ENCODE results near the gene PRKG2. TPM values are rescaled to one million over a fixed set of nuclear protein-coding genes. Genes with fewer than 3 reads are reported as not detected.

Gene PRKG2
- total and polyA plus RNA-seq, 12 donors: 0.16 to 0.55 (median 0.20) TPM; not detected in 6

DNA sequence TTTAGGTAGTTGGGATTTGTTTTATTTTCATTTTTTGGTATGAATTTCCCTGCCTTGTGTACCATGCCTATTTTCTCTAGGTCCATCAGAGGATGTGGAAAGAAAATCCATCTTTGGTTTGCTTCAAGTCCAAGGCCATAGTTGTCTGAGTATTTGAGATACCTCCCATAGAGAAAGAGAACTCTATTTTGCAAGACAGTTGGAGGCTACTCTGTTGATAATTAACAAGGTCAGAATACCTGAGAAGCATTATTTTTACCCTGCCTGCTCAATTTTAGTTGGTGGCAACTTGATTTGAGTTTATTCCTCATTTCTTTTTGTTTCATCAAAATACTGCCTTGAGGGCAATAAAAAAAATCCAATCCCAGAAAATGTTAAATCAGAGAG is 153.7 kb downstream of the PRKG2 start:
- Histone ChIP-seq H3K4me1 (replicated peaks in 1 of 2) (no peaks in the 10 kb centered on the region), H3K27me3 (no peaks in the 10 kb centered on the region), H3K36me3 (replicated peaks in 1 of 2) (no peaks in the 10 kb centered on the region), H3K9me3 (replicated peaks in 1 of 3) (no peaks in the 10 kb centered on the region), H3K27ac (no peak overlapping the region), H3K4me3 (no peak overlapping the region)
- intact Hi-C loops (cut with DNase I): no loop called here
- DNase-seq: no peak
- TF ChIP-seq, protein P1, sequence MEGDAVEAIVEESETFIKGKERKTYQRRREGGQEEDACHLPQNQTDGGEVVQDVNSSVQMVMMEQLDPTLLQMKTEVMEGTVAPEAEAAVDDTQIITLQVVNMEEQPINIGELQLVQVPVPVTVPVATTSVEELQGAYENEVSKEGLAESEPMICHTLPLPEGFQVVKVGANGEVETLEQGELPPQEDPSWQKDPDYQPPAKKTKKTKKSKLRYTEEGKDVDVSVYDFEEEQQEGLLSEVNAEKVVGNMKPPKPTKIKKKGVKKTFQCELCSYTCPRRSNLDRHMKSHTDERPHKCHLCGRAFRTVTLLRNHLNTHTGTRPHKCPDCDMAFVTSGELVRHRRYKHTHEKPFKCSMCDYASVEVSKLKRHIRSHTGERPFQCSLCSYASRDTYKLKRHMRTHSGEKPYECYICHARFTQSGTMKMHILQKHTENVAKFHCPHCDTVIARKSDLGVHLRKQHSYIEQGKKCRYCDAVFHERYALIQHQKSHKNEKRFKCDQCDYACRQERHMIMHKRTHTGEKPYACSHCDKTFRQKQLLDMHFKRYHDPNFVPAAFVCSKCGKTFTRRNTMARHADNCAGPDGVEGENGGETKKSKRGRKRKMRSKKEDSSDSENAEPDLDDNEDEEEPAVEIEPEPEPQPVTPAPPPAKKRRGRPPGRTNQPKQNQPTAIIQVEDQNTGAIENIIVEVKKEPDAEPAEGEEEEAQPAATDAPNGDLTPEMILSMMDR (IDR thresholded peaks at IDR 0.05): no peak
- TF ChIP-seq POLR2A (IDR thresholded peaks at IDR 0.05): no peak

GRCh38 chr4:81060587-81061343 is 154.3 kb downstream of the PRKG2 start:
- H3K4me3 ChIP-seq: no peak overlapping the region
- no peaks in the 10 kb centered on the region for H3K36me3 ChIP-seq (replicated peaks in 1 of 2)
- no peaks in the 10 kb centered on the region for H3K27me3 ChIP-seq
- intact Hi-C loops (cut with DNase I): no loop called here
- no peaks in the 10 kb centered on the region for H3K9me3 ChIP-seq (replicated peaks in 1 of 3)
- no peak overlapping the region for H3K27ac ChIP-seq
- TF ChIP-seq POLR2A (IDR thresholded peaks at IDR 0.05): no peak
- no peaks in the 10 kb centered on the region for H3K4me1 ChIP-seq (replicated peaks in 1 of 2)
- WGBS, 4 donors: 65 to 74% (median 66%) methylated on average over 6 of the region's 6 CpGs
- DNase-seq: no peak

DNA sequence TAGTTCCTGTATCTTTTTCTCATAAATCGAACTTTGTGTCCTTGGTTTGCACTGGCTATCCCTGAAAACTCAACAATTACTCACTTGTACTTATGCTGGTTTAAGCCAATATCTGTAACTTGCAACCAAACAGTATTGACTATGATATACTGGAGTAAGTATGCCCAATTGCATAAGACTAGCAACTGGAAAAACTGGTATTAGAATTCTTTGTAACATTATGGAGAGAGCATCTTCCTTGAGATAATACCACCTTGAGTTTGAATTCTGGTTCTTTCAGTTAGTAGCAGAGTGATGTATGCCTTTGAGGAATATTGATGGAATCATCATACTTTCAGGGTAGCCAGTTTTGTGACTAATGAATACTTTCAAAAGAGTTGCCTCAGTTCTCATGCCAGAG is 156.4 kb downstream of the PRKG2 start:
- Histone ChIP-seq H3K27ac (no peak overlapping the region), H3K4me1 (replicated peaks in 1 of 2) (no peaks in the 10 kb centered on the region), H3K36me3 (replicated peaks in 1 of 2) (no peaks in the 10 kb centered on the region), H3K9me3 (replicated peaks in 1 of 3) (no peaks in the 10 kb centered on the region), H3K4me3 (no peak overlapping the region), H3K27me3 (no peaks in the 10 kb centered on the region)
- intact Hi-C loops (cut with DNase I): no loop called here
- no peak for DNase-seq
- WGBS, 4 donors: 29 to 61% (median 38%) methylated on average over 1 of the region's 1 CpG
- TF ChIP-seq, protein P1 (IDR thresholded peaks at IDR 0.05): no peak
- no peak for TF ChIP-seq POLR2A (IDR thresholded peaks at IDR 0.05)

DNA sequence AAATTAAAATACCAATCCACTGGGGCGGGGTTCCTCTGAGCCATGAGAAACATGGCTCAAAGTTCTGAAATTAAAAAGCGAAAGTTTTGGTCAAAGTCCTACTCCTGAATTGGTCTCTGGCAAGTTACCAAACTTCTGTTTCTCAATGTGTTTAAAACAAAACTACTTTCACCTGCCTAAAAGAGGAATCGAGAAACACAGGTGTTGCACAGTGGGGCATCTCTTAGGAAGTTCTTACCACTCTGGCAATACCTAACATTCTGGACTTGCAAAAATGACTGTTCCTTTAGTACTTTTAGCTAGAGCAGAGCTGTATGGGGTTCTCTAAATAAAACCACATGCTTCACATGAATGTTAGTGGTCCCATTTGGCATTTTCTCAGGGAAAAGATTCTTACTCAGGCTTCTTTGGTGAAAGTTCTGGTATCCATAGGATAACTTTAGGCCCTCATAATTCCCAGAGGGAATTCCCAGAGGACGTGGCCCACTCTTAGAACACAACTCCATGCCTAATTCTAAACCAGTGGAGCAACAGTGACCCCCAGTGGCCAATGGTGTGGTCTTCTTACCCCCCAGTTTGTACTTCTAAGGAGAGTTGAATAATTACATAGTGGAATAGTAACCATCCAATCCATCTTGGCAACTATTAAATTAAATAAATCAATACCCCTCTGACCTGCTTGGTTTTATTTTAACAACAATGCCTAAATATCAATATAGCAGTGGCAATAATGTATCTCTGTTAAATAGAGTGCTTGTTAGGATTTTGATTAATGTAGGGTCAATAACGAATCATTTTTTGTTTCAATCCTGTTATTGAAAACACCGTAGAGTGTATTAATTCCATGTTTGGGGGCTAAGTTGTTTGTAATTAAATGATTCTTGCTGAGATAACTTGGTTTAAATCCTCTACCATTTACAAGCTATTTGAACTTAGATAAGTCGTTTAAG is 162.6 kb downstream of the PRKG2 start:
- H3K9me3 ChIP-seq (replicated peaks in 1 of 3): no peaks in the 10 kb centered on the region
- peak in 6 of 7 donors; percentile 18 to 55 (median 24) for DNase-seq
- no peak overlapping the region for H3K27ac ChIP-seq
- intact Hi-C loops (cut with DNase I): no loop called here
- H3K4me3 ChIP-seq: no peak overlapping the region
- 59 to 63% (median 63%) methylated on average over 7 of the region's 7 CpGs for WGBS, 4 donors
- TF ChIP-seq, protein P1 (IDR thresholded peaks at IDR 0.05): peak in 4 of 6 experiments; percentile 33 to 52 (median 37)
- no peak for TF ChIP-seq POLR2A (IDR thresholded peaks at IDR 0.05)
- H3K4me1 ChIP-seq (replicated peaks in 1 of 2): no peaks in the 10 kb centered on the region
- H3K36me3 ChIP-seq (replicated peaks in 1 of 2): no peaks in the 10 kb centered on the region
- no peaks in the 10 kb centered on the region for H3K27me3 ChIP-seq
